GM21526 (cell line): ENCODE data around the gene EPG5.
"Not testable (repeated sequence)": the region's sequence is repeated elsewhere in the genome, so short reads cannot be mapped to it uniquely, and the experiment has no call there.

Source experiments
- ATAC-seq: cut with Tn5 transposase; IDR thresholded peaks from one replicate; pipeline ENCODE4 v1.9.1; 2021; ENCODE audit warnings: moderate library complexity; ENCODE audit not compliant: unreplicated experiment, low FRiP score

The EPG5 gene

GRCh38 chr18:45820106-45820745 lies 146.9 kb downstream of the EPG5 start:
- no peak for ATAC-seq

GRCh38 chr18:45818765-45819164 lies 148.4 kb downstream of the EPG5 start:
- not testable (repeated sequence) for ATAC-seq

GRCh38 chr18:45817543-45817942 lies 149.6 kb downstream of the EPG5 start:
- ATAC-seq = no peak

- ATAC-seq = not testable (repeated sequence)
Measured at GRCh38 chr18:45814733-45815132, 152.4 kb downstream of the EPG5 start.

- ATAC-seq = not testable (repeated sequence)
Measured at GRCh38 chr18:45807144-45807543, 160.0 kb downstream of the EPG5 start.

- ATAC-seq = no peak
Measured at GRCh38 chr18:45806226-45806625, 160.9 kb downstream of the EPG5 start.

- no peak for ATAC-seq
Measured at GRCh38 chr18:45805551-45805950, 161.6 kb downstream of the EPG5 start.

- no peak for ATAC-seq
Measured at GRCh38 chr18:45802814-45803492, 164.2 kb downstream of the EPG5 start.

- no peak for ATAC-seq
Measured at GRCh38 chr18:45801416-45802004, 165.6 kb downstream of the EPG5 start.
